Astrocyte (in vitro differentiated cells and primary cell): Measurements from ENCODE around the gene SLC15A5. TPM values are rescaled to one million over a fixed set of nuclear protein-coding genes. Genes with fewer than 3 reads are reported as not detected.

ENCODE experiments used
- DNase-seq: peaks from one replicate; pipeline ENCODE4 v3.0.0-alpha.2; 2010; ENCODE audit warnings: low read depth
- FAIRE-seq: peaks from 2 replicates; lab custom pipeline; 2011; peaks lifted over from hg19 to GRCh38; lab: Jason Lieb, UNC
- H2AFZ ChIP-seq: 2 replicates; pipeline ENCODE4 v1.6.0; 2012; ENCODE audit warnings: low read depth, low read length, inconsistent platforms
- H3K27ac ChIP-seq: 2 replicates; pipeline ENCODE4 v1.5.1; 2011; ENCODE audit warnings: low read depth, low read length, inconsistent platforms
- H3K27me3 ChIP-seq: 2 replicates; pipeline ENCODE4 v1.6.0; 2011; ENCODE audit warnings: low read length, inconsistent platforms; ENCODE audit not compliant: insufficient read depth
- H3K36me3 ChIP-seq: 2 replicates; pipeline ENCODE4 v1.5.1; 2011; ENCODE audit warnings: low read length, inconsistent platforms; ENCODE audit not compliant: insufficient read depth
- H3K4me1 ChIP-seq: 2 replicates; pipeline ENCODE4 v1.5.1; 2011; ENCODE audit warnings: low read length, inconsistent platforms; ENCODE audit not compliant: insufficient read depth
- H3K4me2 ChIP-seq: 2 replicates; pipeline ENCODE4 v1.6.0; 2012; ENCODE audit warnings: low read length, inconsistent platforms
- H3K4me3 ChIP-seq: 2 replicates; pipeline ENCODE4 v1.5.1; 2011; ENCODE audit warnings: low read depth, mild to moderate bottlenecking, low read length, inconsistent platforms; ENCODE audit not compliant: insufficient read depth
- H3K79me2 ChIP-seq: 2 replicates; pipeline ENCODE4 v1.6.0; 2012; ENCODE audit warnings: mild to moderate bottlenecking, low read length, inconsistent platforms; ENCODE audit not compliant: insufficient read depth
- H3K9ac ChIP-seq: 2 replicates; pipeline ENCODE4 v1.6.0; 2012; ENCODE audit warnings: mild to moderate bottlenecking, low read length, inconsistent platforms
- H3K9me3 ChIP-seq: 2 replicates; pipeline ENCODE4 v1.5.1; 2012; ENCODE audit warnings: low read depth, mild to moderate bottlenecking, low read length, inconsistent platforms; ENCODE audit not compliant: insufficient read depth
- H4K20me1 ChIP-seq: 2 replicates; pipeline ENCODE4 v1.6.0; 2012; ENCODE audit warnings: low read length, inconsistent platforms; ENCODE audit not compliant: insufficient read depth
- H3K27ac Mint-ChIP-seq: one replicate; pipeline ENCODE4 v1.8.0; 2021; ENCODE audit warnings: mild to moderate bottlenecking, mixed read lengths; ENCODE audit not compliant: unreplicated experiment
- H3K27me3 Mint-ChIP-seq: one replicate; pipeline ENCODE4 v1.8.0; 2021; ENCODE audit warnings: low read depth, mixed read lengths; ENCODE audit not compliant: unreplicated experiment
- H3K36me3 Mint-ChIP-seq: one replicate; pipeline ENCODE4 v1.8.0; 2021; ENCODE audit warnings: low read depth, mixed read lengths; ENCODE audit not compliant: unreplicated experiment
- H3K4me1 Mint-ChIP-seq: one replicate; pipeline ENCODE4 v1.8.0; 2021; ENCODE audit warnings: low read depth, mixed read lengths; ENCODE audit not compliant: unreplicated experiment
- H3K4me3 Mint-ChIP-seq: one replicate; pipeline ENCODE4 v1.8.0; 2021; ENCODE audit warnings: mild to moderate bottlenecking, moderate library complexity, mixed read lengths; ENCODE audit not compliant: unreplicated experiment
- H3K9me3 Mint-ChIP-seq: one replicate; pipeline ENCODE4 v1.8.0; 2021; ENCODE audit warnings: mild to moderate bottlenecking, mixed read lengths; ENCODE audit not compliant: unreplicated experiment
- CTCF ChIP-seq: IDR thresholded peaks from 2 replicates; pipeline ENCODE4 v1.5.1; 2011; ENCODE audit warnings: low read depth, mild to moderate bottlenecking, inconsistent platforms, low read length, moderate library complexity; ENCODE audit not compliant: insufficient read depth
- EZH2 ChIP-seq: IDR thresholded peaks from 2 replicates; pipeline ENCODE4 v1.6.1; 2012; ENCODE audit warnings: mild to moderate bottlenecking, low read length, inconsistent platforms; ENCODE audit not compliant: insufficient read depth
- total RNA-seq: library from RNA; stranded (reverse); gene quantifications from 2 replicates; pipeline ENCODE4 v1.2.1, GENCODE V29; 2021

The SLC15A5 gene
- total RNA-seq, 1 donor from 2014 or later = not detected

GRCh38 chr12:16238661-16239060, 38.8 kb downstream of the SLC15A5 start:
- Mint-ChIP-seq H3K36me3 (no peaks in the 10 kb centered on the region), H3K27me3 (no peaks in the 10 kb centered on the region), H3K27ac (no peak overlapping the region), H3K4me3 (no peak overlapping the region), H3K9me3 (no peaks in the 10 kb centered on the region), H3K4me1 (no peaks in the 10 kb centered on the region)
- DNase-seq (no peak), FAIRE-seq (no peak)
- no peak overlapping the region for H3K4me2 ChIP-seq
- H3K79me2 ChIP-seq = no peaks in the 10 kb centered on the region
- no peak overlapping the region for H3K4me3 ChIP-seq
- no peaks in the 10 kb centered on the region for H3K36me3 ChIP-seq
- H4K20me1 ChIP-seq = no peaks in the 10 kb centered on the region
- H3K4me1 ChIP-seq = no peaks in the 10 kb centered on the region
- H2AFZ ChIP-seq = no peak overlapping the region
- no peaks in the 10 kb centered on the region for H3K27me3 ChIP-seq
- H3K9ac ChIP-seq = no peak overlapping the region
- TF ChIP-seq CTCF = no peak
- no peak for TF ChIP-seq EZH2
- H3K27ac ChIP-seq = no peak overlapping the region
- H3K9me3 ChIP-seq = no peaks in the 10 kb centered on the region

GRCh38 chr12:16229676-16230075, 47.8 kb downstream of the SLC15A5 start:
- no peaks in the 10 kb centered on the region for H3K9me3 ChIP-seq
- Mint-ChIP-seq H3K27ac (no peak overlapping the region), H3K36me3 (no peaks in the 10 kb centered on the region), H3K4me1 (no peaks in the 10 kb centered on the region), H3K9me3 (no peaks in the 10 kb centered on the region), H3K4me3 (no peak overlapping the region), H3K27me3 (no peaks in the 10 kb centered on the region)
- H3K36me3 ChIP-seq = no peaks in the 10 kb centered on the region
- H3K4me2 ChIP-seq = no peak overlapping the region
- no peak for DNase-seq
- no peak overlapping the region for H3K27ac ChIP-seq
- no peak for TF ChIP-seq CTCF
- TF ChIP-seq EZH2 = no peak
- H2AFZ ChIP-seq = no peak overlapping the region
- H3K4me3 ChIP-seq = no peak overlapping the region
- FAIRE-seq = no peak
- no peaks in the 10 kb centered on the region for H3K4me1 ChIP-seq
- no peak overlapping the region for H3K9ac ChIP-seq
- no peaks in the 10 kb centered on the region for H3K27me3 ChIP-seq
- no peaks in the 10 kb centered on the region for H4K20me1 ChIP-seq
- no peaks in the 10 kb centered on the region for H3K79me2 ChIP-seq

- no peaks in the 10 kb centered on the region for H3K27me3 ChIP-seq
- H3K4me2 ChIP-seq = no peak overlapping the region
- H3K9me3 Mint-ChIP-seq = no peaks in the 10 kb centered on the region
- H3K4me3 Mint-ChIP-seq = no peak overlapping the region
- H3K79me2 ChIP-seq = no peaks in the 10 kb centered on the region
- H3K9ac ChIP-seq = no peak overlapping the region
- no peaks in the 10 kb centered on the region for H3K9me3 ChIP-seq
- no peak overlapping the region for H2AFZ ChIP-seq
- no peaks in the 10 kb centered on the region for H3K4me1 Mint-ChIP-seq
- H3K36me3 ChIP-seq = no peaks in the 10 kb centered on the region
- no peak for TF ChIP-seq CTCF
- no peak for TF ChIP-seq EZH2
- no peaks in the 10 kb centered on the region for H3K36me3 Mint-ChIP-seq
- no peaks in the 10 kb centered on the region for H4K20me1 ChIP-seq
- no peaks in the 10 kb centered on the region for H3K27me3 Mint-ChIP-seq
- FAIRE-seq (no peak), DNase-seq (no peak)
- H3K4me3 ChIP-seq = no peak overlapping the region
- no peaks in the 10 kb centered on the region for H3K4me1 ChIP-seq
- H3K27ac Mint-ChIP-seq = no peak overlapping the region
- no peak overlapping the region for H3K27ac ChIP-seq
Observed at GRCh38 chr12:16228067-16228466, 49.4 kb downstream of the SLC15A5 start.
